Endothelial cell (in vitro differentiated cells): ENCODE results near the gene RAMP1. TPM values are rescaled to one million over a fixed set of nuclear protein-coding genes. Genes with fewer than 3 reads are reported as not detected.

Experiments used
- DNase-seq: peaks from one replicate; pipeline ENCODE4 v3.0.0; 2021; ENCODE audit warnings: low spot score
- H3K27ac Mint-ChIP-seq: one replicate; pipeline ENCODE4 v1.8.0; 2021; ENCODE audit warnings: mixed read lengths, inconsistent platforms; ENCODE audit not compliant: unreplicated experiment
- H3K27me3 Mint-ChIP-seq: one replicate; pipeline ENCODE4 v1.8.0; 2021; ENCODE audit warnings: mild to moderate bottlenecking, moderate library complexity, mixed read lengths, inconsistent platforms; ENCODE audit not compliant: unreplicated experiment
- H3K36me3 Mint-ChIP-seq: one replicate; pipeline ENCODE4 v1.8.0; 2021; ENCODE audit warnings: mild to moderate bottlenecking, low read depth, mixed read lengths, inconsistent platforms; ENCODE audit not compliant: unreplicated experiment
- H3K4me1 Mint-ChIP-seq: one replicate; pipeline ENCODE4 v1.8.0; 2021; ENCODE audit warnings: mild to moderate bottlenecking, mixed read lengths, inconsistent platforms; ENCODE audit not compliant: unreplicated experiment
- H3K4me3 Mint-ChIP-seq: one replicate; pipeline ENCODE4 v1.8.0; 2021; ENCODE audit warnings: mild to moderate bottlenecking, mixed read lengths, inconsistent platforms; ENCODE audit not compliant: unreplicated experiment
- H3K9me3 Mint-ChIP-seq: one replicate; pipeline ENCODE4 v1.8.0; 2021; ENCODE audit warnings: mixed read lengths, inconsistent platforms; ENCODE audit not compliant: unreplicated experiment
- total RNA-seq: library from RNA; stranded (reverse); fragmentation: NEBNext Ultra II Directional; extraction: Animal tissue kit (Norgen Biotek cat#: 25700); gene quantifications from one replicate; pipeline ENCODE4 v1.2.1, GENCODE V29; 2021; ENCODE audit not compliant: unreplicated experiment
- TF ChIP-seq, protein P1 (sequence below): fragments of 200-600 bp; sonication (generic); IDR thresholded peaks from one replicate; pipeline ENCODE4 v1.5.0; 2021; ENCODE audit warnings: antibody characterized with exemption; ENCODE audit not compliant: unreplicated experiment

The RAMP1 gene
- total RNA-seq, 1 donor from 2014 or later, result 2.2 TPM

DNA sequence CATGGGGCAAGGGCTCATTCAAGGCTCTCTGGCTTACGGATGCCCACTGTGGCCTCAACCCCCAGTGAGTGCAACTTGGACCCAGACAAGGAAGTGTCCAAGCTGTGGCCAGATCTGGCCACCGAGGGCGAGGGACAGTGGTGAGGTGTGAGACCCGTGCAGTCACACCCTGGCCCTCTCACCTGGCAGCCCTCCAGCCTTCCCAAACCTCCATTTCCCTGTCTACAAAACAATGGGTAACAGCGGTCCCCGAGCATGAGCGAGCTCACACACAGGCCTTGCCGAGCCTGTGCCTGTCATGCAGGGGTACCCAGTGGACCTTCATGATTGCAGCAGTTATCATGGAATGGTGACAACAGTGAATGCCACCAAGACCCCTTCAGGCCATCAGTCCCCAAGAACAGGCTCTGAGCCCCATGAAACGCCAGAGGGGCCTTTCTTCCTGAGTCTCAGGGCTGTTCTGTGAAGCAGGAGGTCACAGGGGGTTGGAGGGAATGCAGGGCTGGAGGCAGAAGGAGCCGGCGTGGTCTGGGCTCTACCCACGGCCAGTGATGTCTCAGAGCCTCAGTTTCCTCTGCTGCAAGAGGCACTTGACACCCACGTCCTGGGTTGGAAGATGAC is 49.8 kb downstream of the RAMP1 start:
- H3K4me3 Mint-ChIP-seq, result no peak overlapping the region
- H3K36me3 Mint-ChIP-seq, result peaks cover 6% of the 10 kb centered on the region
- H3K27ac Mint-ChIP-seq, result no peak overlapping the region
- peaks cover 6% of the 10 kb centered on the region for H3K27me3 Mint-ChIP-seq
- H3K4me1 Mint-ChIP-seq, result peaks cover 5% of the 10 kb centered on the region
- DNase-seq, result no peak
- no peaks in the 10 kb centered on the region for H3K9me3 Mint-ChIP-seq
- TF ChIP-seq, protein P1, sequence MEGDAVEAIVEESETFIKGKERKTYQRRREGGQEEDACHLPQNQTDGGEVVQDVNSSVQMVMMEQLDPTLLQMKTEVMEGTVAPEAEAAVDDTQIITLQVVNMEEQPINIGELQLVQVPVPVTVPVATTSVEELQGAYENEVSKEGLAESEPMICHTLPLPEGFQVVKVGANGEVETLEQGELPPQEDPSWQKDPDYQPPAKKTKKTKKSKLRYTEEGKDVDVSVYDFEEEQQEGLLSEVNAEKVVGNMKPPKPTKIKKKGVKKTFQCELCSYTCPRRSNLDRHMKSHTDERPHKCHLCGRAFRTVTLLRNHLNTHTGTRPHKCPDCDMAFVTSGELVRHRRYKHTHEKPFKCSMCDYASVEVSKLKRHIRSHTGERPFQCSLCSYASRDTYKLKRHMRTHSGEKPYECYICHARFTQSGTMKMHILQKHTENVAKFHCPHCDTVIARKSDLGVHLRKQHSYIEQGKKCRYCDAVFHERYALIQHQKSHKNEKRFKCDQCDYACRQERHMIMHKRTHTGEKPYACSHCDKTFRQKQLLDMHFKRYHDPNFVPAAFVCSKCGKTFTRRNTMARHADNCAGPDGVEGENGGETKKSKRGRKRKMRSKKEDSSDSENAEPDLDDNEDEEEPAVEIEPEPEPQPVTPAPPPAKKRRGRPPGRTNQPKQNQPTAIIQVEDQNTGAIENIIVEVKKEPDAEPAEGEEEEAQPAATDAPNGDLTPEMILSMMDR, result no peak

DNA sequence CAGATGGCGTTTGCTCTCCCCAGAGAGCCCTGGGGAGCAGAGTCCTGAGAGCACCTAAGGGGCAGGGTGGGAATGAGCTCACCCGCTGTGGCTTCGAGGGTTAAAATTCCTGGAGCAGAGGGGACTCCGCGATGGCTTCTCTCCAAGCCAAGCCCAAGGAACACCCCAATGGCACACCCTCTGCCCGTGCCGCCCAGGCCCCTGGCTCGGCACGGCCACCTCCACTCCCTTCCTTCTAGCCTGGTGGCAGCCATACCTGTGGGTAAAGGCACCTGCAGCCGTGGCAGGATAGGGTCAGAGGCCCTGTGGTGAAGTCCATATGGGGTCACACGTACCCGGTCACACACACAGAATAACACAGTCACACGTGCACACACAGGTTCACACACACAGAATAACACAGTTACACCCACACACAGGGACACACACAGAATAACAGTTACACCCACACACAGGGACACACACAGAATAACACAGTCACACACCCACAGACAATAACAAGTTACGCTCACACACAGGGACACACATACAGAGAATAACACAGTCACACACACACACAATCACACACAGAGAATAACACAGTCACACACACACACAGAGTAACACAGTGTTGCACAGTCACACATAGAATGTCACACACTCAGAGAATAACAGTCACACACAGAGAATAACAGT is 50.5 kb downstream of the RAMP1 start:
- no peak overlapping the region for H3K4me3 Mint-ChIP-seq
- no peak for DNase-seq
- no peaks in the 10 kb centered on the region for H3K9me3 Mint-ChIP-seq
- H3K27me3 Mint-ChIP-seq, result peaks cover 10% of the 10 kb centered on the region
- TF ChIP-seq, protein P1, result no peak
- peaks cover 8% of the 10 kb centered on the region for H3K36me3 Mint-ChIP-seq
- H3K27ac Mint-ChIP-seq, result no peak overlapping the region
- peaks cover 5% of the 10 kb centered on the region for H3K4me1 Mint-ChIP-seq

DNA sequence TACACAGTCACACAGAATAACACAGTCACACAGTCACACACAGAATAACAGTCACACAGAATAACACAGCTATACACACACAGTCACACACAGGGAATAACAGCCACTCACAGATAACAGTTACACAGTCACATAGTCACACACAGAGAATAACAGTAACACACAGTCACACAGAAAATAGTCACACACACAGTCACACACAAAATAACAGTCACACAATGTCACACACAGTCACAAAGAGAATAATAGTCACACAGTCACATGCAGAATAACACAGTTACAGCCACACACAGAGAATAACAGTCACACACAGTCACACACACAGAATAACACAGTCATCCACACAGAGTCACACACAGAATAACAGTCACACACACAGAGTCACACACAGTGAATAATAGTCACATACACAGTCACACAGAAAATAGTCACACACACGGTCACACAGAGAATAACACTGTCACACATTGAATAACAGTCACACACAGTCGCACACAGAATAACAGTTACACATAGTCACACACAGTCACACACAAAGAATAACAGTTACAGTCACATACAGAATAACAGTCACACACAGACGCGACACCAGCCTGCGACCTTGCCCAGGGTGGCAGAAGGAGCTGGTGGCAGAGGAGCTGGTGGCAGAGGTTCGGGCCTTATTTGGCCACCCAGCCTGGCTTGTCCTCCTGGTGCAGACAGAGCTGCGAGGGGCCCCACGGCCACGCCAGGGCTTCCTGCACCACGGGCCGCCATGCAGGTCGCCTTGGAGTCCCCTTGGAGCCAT is 51.3 kb downstream of the RAMP1 start:
- no peak overlapping the region for H3K4me3 Mint-ChIP-seq
- no peaks in the 10 kb centered on the region for H3K9me3 Mint-ChIP-seq
- DNase-seq, result no peak
- TF ChIP-seq, protein P1, result no peak
- H3K27ac Mint-ChIP-seq, result no peak overlapping the region
- peaks cover 8% of the 10 kb centered on the region for H3K36me3 Mint-ChIP-seq
- peaks cover 13% of the 10 kb centered on the region for H3K27me3 Mint-ChIP-seq
- no peaks in the 10 kb centered on the region for H3K4me1 Mint-ChIP-seq

DNA sequence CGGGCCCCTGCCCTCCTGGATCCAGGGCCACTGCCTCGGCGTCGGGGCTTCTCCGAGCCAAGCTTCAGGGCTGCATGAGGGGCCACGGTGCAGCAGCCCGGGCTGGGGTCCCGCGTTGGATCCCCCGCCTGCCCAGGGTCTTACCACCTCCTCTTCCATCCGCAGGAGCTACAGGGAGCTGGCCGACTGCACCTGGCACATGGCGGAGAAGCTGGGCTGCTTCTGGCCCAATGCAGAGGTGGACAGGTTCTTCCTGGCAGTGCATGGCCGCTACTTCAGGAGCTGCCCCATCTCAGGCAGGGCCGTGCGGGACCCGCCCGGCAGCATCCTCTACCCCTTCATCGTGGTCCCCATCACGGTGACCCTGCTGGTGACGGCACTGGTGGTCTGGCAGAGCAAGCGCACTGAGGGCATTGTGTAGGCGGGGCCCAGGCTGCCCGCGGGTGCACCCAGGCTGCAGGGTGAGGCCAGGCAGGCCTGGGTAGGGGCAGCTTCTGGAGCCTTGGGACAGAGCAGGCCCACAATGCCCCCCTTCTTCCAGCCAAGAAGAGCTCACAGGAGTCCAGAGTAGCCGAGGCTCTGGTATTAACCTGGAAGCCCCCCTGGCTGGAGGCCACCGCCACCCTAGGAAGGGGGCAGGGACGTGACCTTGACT is 52.1 kb downstream of the RAMP1 start:
- H3K4me1 Mint-ChIP-seq, result no peaks in the 10 kb centered on the region
- H3K27ac Mint-ChIP-seq, result no peak overlapping the region
- no peaks in the 10 kb centered on the region for H3K9me3 Mint-ChIP-seq
- TF ChIP-seq, protein P1, result no peak
- H3K27me3 Mint-ChIP-seq, result peaks cover 16% of the 10 kb centered on the region
- no peak overlapping the region for H3K4me3 Mint-ChIP-seq
- peaks cover 8% of the 10 kb centered on the region for H3K36me3 Mint-ChIP-seq
- no peak for DNase-seq
